Fibroblast of lung (primary cell): Measurements from ENCODE around the gene CSNK2A2. TPM values are rescaled to one million over a fixed set of nuclear protein-coding genes. Genes with fewer than 3 reads are reported as not detected.

Experiments
- DNase-seq, 2 donors: peaks; one replicate each; pipeline versions ENCODE4 v3.0.0 to v3.0.0-alpha.2; 2010; ENCODE audit warnings: low read depth in 2 of 2
- H2AFZ ChIP-seq: 2 replicates; pipeline ENCODE4 v1.5.1; 2012; ENCODE audit warnings: low read length, control low read depth, inconsistent platforms
- H3K27ac ChIP-seq: 2 replicates; pipeline ENCODE4 v1.5.1; 2011; ENCODE audit warnings: low read length, control low read depth; ENCODE audit not compliant: insufficient read depth
- H3K27me3 ChIP-seq: 2 replicates; pipeline ENCODE4 v1.5.1; 2011; ENCODE audit warnings: mild to moderate bottlenecking, low read length; ENCODE audit not compliant: control insufficient read depth, insufficient read depth
- H3K36me3 ChIP-seq: 2 replicates; pipeline ENCODE4 v1.5.1; 2011; ENCODE audit warnings: low read length; ENCODE audit not compliant: control insufficient read depth, insufficient read depth
- H3K4me1 ChIP-seq: 2 replicates; pipeline ENCODE4 v1.5.1; 2011; ENCODE audit warnings: low read length; ENCODE audit not compliant: control insufficient read depth, insufficient read depth; ENCODE audit errors: extremely low read depth
- H3K4me2 ChIP-seq: 2 replicates; pipeline ENCODE4 v1.5.1; 2011; ENCODE audit warnings: low read length, control low read depth; ENCODE audit not compliant: insufficient read depth; ENCODE audit errors: extremely low read depth
- H3K4me3 ChIP-seq, 4 experiments: fragments of 200-600 bp in 1 of 4; sonication (generic) in 1 of 4; replicated peaks in 1 of 4; 2 replicates each; pipeline ENCODE4 v1.5.1; 2011 to 2016; ENCODE audit warnings: low read length in 4 of 4, low read depth in 3 of 4, mild to moderate bottlenecking in 3 of 4, control low read depth in 2 of 4, inconsistent platforms in 1 of 4, mixed read lengths in 1 of 4; ENCODE audit not compliant: insufficient read depth in 1 of 4; ENCODE audit errors: control extremely low read depth in 1 of 4
- H3K79me2 ChIP-seq: 2 replicates; pipeline ENCODE4 v1.5.1; 2012; ENCODE audit warnings: mild to moderate bottlenecking, low read length, inconsistent platforms; ENCODE audit not compliant: control insufficient read depth, insufficient read depth
- H3K9ac ChIP-seq: 2 replicates; pipeline ENCODE4 v1.5.1; 2011; ENCODE audit warnings: mild to moderate bottlenecking, low read length, control low read depth; ENCODE audit not compliant: insufficient read depth
- H3K9me3 ChIP-seq: 2 replicates; pipeline ENCODE4 v1.5.1; 2012; ENCODE audit warnings: low read depth, low read length; ENCODE audit not compliant: control insufficient read depth, insufficient read depth
- H4K20me1 ChIP-seq: 2 replicates; pipeline ENCODE4 v1.5.1; 2011; ENCODE audit warnings: low read length; ENCODE audit not compliant: control insufficient read depth, insufficient read depth; ENCODE audit errors: extremely low read depth
- EZH2 ChIP-seq: IDR thresholded peaks from 2 replicates; pipeline ENCODE4 v1.5.1; 2012; ENCODE audit warnings: low read length, control low read depth, mild to moderate bottlenecking; ENCODE audit errors: missing control alignments
- polyA plus RNA-seq, 2 donors: library from polyadenylated mRNA; depleted of rRNA in 1 of 2; stranded (reverse) in 1 of 2; unstranded in 1 of 2; fragments of >200 nt; gene quantifications; 2 replicates each; pipeline ENCODE4 v1.2.1, GENCODE V29; 2011 to 2012; ENCODE audit warnings: missing spikeins in 1 of 2
- total RNA-seq: library from RNA; depleted of rRNA; stranded (reverse); fragments of >200 nt; gene quantifications from 2 replicates; pipeline ENCODE4 v1.2.1, GENCODE V29; 2014
- TF ChIP-seq, protein P1 (sequence below), 2 donors: IDR thresholded peaks in 1 of 2; conservative IDR thresholded peaks in 1 of 2; 1 replicate in 1 of 2; 2 replicates in 1 of 2; pipeline ENCODE4 v1.5.1; 2011 to 2012; ENCODE audit warnings: low read length in 2 of 2, control low read depth in 1 of 2, inconsistent platforms in 1 of 2, low read depth in 1 of 2, mild to moderate bottlenecking in 1 of 2

CSNK2A2 gene
- total and polyA plus RNA-seq, 2 donors (not counting 1 experiment from before 2014, with no cell fraction given): 33.4 to 54.3 TPM

DNA sequence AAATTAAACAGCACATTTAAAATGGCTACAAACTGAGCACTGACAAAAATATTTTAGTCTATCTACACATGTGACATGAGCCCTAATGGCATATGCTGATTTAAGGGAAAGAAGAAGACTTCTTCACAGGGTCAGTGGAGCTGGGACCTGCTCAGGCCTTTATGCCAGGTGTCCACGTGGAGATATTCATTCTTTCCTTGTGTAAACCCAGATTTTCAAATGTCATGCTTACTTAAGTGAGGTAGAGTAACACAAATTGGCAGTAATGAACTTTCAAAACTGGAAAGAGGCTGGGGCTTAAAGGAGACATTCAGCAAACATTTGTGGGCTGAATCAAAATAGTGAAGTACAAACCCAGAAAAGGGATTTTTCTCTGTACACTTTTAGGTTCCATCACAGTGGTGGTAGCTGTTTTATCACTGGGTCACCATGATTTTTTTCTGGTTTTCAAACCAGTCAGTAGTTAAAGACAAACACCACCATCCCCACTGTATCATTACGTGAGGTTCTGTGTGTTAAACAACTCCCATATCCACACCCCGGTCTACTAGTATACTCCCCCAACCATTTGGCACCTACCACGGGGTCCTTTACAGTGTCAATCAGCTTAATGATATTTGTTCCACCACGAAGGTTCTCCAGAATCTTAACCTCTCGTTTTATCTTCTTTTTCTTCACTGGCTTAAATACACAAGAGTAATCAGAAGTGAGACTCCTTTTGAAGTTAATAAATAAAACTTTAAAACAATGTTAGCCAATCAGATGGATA is 11.5 kb downstream of the CSNK2A2 start:
- DNase-seq: no peak
- no peak for TF ChIP-seq EZH2
- Histone ChIP-seq H3K9ac (no peak overlapping the region), H2AFZ (no peak overlapping the region), H3K9me3 (no peaks in the 10 kb centered on the region), H3K36me3 (peaks cover 6% of the 10 kb centered on the region), H3K79me2 (peaks cover 2% of the 10 kb centered on the region), H3K4me2 (no peak overlapping the region), H3K27ac (no peak overlapping the region), H4K20me1 (no peaks in the 10 kb centered on the region), H3K4me3 (no peak overlapping the region), H3K27me3 (no peaks in the 10 kb centered on the region), H3K4me1 (no peaks in the 10 kb centered on the region)

DNA sequence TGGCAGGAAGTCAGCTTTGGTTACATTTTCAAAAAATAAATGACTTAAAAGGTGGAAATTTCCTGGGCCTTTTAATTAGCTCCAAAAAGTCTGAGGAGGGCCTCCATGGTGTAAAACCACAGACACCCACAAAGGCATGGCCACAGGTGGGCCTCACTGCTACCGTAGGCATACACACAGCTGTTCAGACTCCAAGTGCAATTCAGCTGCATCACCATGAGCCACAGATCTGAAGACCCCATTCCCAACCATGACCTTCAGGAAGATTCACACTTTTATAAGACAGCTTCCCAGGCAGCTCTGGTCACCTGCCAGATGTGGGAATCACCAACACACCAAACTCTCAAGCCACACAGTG is 20.6 kb downstream of the CSNK2A2 start:
- Histone ChIP-seq H2AFZ (no peak overlapping the region), H3K4me2 (no peak overlapping the region), H3K9me3 (no peaks in the 10 kb centered on the region), H3K79me2 (no peaks in the 10 kb centered on the region), H3K4me3 (no peak overlapping the region), H3K9ac (no peak overlapping the region), H3K4me1 (no peaks in the 10 kb centered on the region), H4K20me1 (no peaks in the 10 kb centered on the region), H3K27ac (no peak overlapping the region), H3K27me3 (no peaks in the 10 kb centered on the region), H3K36me3 (peaks cover 5% of the 10 kb centered on the region)
- no peak for TF ChIP-seq EZH2
- TF ChIP-seq, protein P1, sequence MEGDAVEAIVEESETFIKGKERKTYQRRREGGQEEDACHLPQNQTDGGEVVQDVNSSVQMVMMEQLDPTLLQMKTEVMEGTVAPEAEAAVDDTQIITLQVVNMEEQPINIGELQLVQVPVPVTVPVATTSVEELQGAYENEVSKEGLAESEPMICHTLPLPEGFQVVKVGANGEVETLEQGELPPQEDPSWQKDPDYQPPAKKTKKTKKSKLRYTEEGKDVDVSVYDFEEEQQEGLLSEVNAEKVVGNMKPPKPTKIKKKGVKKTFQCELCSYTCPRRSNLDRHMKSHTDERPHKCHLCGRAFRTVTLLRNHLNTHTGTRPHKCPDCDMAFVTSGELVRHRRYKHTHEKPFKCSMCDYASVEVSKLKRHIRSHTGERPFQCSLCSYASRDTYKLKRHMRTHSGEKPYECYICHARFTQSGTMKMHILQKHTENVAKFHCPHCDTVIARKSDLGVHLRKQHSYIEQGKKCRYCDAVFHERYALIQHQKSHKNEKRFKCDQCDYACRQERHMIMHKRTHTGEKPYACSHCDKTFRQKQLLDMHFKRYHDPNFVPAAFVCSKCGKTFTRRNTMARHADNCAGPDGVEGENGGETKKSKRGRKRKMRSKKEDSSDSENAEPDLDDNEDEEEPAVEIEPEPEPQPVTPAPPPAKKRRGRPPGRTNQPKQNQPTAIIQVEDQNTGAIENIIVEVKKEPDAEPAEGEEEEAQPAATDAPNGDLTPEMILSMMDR (conservative IDR thresholded peaks at IDR 0.05 in 1 of 2, IDR thresholded peaks at IDR 0.05 in 1 of 2; ENCODE audit: low read depth in 1 of 2, low read length in 2 of 2): no peak
- DNase-seq: no peak

DNA sequence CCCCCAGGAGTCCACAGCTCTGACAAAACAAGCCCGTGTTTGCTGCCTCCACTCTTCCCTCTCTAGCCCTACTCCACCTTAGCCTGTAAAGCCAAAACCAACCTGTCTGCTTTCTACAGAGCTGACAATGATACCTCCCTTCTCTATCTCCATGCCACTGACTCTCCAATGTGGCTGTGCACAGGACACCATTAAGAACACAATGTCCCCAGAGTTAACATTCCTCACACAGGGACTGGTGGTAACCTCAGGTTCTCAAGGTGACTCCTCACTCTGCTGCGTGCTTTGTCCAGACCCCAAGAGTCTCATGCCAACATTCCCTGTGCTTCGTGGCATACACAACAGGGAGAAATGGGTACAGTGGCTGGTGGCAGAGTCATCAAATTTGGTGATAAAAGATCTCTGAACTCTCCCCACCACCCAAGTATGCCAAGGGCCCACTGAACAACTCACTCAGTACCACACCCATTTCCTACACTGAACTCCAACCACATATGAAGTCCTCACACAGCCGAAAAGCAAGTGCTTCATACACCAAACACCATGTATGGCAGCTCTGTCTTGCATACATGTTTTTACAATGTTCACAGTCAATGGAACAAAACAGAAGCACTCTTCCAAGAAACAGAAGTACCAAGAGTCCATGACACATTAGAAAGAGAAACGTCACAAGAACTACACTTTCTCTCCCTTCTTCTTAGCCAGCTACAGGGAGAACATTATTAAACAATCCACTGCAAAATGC is 21.1 kb downstream of the CSNK2A2 start:
- H4K20me1 ChIP-seq: no peaks in the 10 kb centered on the region
- no peaks in the 10 kb centered on the region for H3K79me2 ChIP-seq
- H2AFZ ChIP-seq: no peak overlapping the region
- DNase-seq: no peak
- no peak overlapping the region for H3K9ac ChIP-seq
- peaks cover 5% of the 10 kb centered on the region for H3K36me3 ChIP-seq
- no peaks in the 10 kb centered on the region for H3K27me3 ChIP-seq
- no peak overlapping the region for H3K4me3 ChIP-seq
- H3K27ac ChIP-seq: no peak overlapping the region
- no peak overlapping the region for H3K4me2 ChIP-seq
- no peak for TF ChIP-seq EZH2
- TF ChIP-seq, protein P1 (conservative IDR thresholded peaks at IDR 0.05 in 1 of 2, IDR thresholded peaks at IDR 0.05 in 1 of 2; ENCODE audit: low read depth in 1 of 2, low read length in 2 of 2): no peak
- no peaks in the 10 kb centered on the region for H3K4me1 ChIP-seq
- no peaks in the 10 kb centered on the region for H3K9me3 ChIP-seq
